ENCODE measurements around the gene CTPS1.

The CTPS1 gene

DNA sequence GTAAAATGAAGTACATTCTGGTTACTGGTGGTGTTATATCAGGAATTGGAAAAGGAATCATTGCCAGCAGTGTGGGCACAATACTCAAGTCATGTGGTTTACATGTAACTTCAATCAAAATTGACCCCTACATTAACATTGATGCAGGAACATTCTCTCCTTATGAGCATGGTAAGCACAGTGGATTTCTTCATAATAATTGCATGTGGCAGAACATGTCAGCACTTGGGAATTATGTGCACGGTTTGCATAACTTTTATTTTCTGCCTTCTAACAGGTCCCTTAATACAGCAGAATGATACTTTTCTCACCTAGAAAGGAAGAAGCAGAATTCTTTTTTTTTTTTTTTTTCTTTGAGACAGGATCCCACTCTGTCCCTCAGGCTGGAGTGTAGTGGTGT, 3.8 kb downstream of the CTPS1 start:
- Histone ChIP-seq H3K4me3 (ENCODE audit: insufficient read depth in 1 of 2, low read depth in 1 of 2, low read length in 2 of 2) (no peak overlapping the region), H3K18ac (ENCODE audit: low read depth in 1 of 2, low read length in 2 of 2) (no peak overlapping the region), H3K9me3 (ENCODE audit: control insufficient read depth, low read length) (no peaks in the 10 kb centered on the region), H2AK5ac (ENCODE audit: low read length, severe bottlenecking) (no peak overlapping the region), H3K27ac (ENCODE audit: low read length, poor library complexity, severe bottlenecking) (no peak overlapping the region), H3K79me1 (replicated peaks; ENCODE audit: low read length, poor library complexity, severe bottlenecking) (peaks cover 18% of the 10 kb centered on the region), H2BK15ac (ENCODE audit: low read depth, poor library complexity, severe bottlenecking) (no peak overlapping the region), H2BK120ac (ENCODE audit: low read depth, low read length) (no peak overlapping the region), H3K36me3 (ENCODE audit: control insufficient read depth in 1 of 2, insufficient read depth in 2 of 2, low read depth in 1 of 2, low read length in 2 of 2) (peaks cover 8 to 37% of the 10 kb centered on the region in 2 experiments), H4K8ac (ENCODE audit: low read length) (no peak overlapping the region), H3K4me1 (ENCODE audit: control insufficient read depth, insufficient read depth, low read depth, low read length) (peaks cover 29% of the 10 kb centered on the region), H3K14ac (ENCODE audit: low read length in 2 of 2) (no peak overlapping the region), H2BK12ac (ENCODE audit: low read length in 2 of 2) (no peak overlapping the region), H3K4me2 (ENCODE audit: low read length, poor library complexity, severe bottlenecking) (no peak overlapping the region), H2BK5ac (ENCODE audit: low read depth, low read length, poor library complexity, severe bottlenecking) (no peak overlapping the region), H3K27me3 (ENCODE audit: control insufficient read depth in 1 of 2, insufficient read depth in 1 of 2, low read length in 2 of 2) (no peaks in the 10 kb centered on the region), H3K9ac (ENCODE audit: low read length) (no peak overlapping the region), H2AFZ (ENCODE audit: low read depth, low read length) (no peak overlapping the region), H4K91ac (ENCODE audit: low read length) (no peak overlapping the region), H3K23ac (ENCODE audit: low read length in 2 of 2) (no peak overlapping the region), H3K4ac (ENCODE audit: low read depth in 1 of 2, low read length in 2 of 2) (no peak overlapping the region)
- DNase-seq: no peak
- 100% methylated on average over 1 of the region's 1 CpG for WGBS

DNA sequence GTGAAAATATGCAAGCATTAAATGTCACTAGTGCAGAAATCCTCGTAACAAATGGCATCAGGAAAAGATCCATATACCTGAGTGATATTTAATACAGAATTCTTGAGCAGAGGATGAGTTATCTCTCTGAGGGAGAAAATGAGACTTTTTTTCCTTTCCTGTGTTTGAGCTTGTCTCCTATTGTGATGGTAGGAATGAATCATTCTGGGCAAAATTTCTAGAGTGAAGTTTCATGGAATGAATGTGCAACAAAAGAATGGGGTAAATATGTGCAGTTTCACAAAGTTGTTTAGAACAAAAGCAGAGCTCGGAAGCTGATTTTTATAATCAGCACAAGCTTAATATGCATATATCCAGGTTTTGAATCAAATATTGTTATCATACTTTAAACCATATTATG, 4.6 kb downstream of the CTPS1 start:
- H3K36me3 ChIP-seq (ENCODE audit: control insufficient read depth in 1 of 2, insufficient read depth in 2 of 2, low read depth in 1 of 2, low read length in 2 of 2): peaks cover 11 to 45% of the 10 kb centered on the region in 2 experiments
- no peak overlapping the region for H2BK5ac ChIP-seq (ENCODE audit: low read depth, low read length, poor library complexity, severe bottlenecking)
- no peak overlapping the region for H3K4ac ChIP-seq (ENCODE audit: low read depth in 1 of 2, low read length in 2 of 2)
- no peak overlapping the region for H4K8ac ChIP-seq (ENCODE audit: low read length)
- peak overlapping the region; percentile 3 for H3K9ac ChIP-seq (ENCODE audit: low read length)
- H3K27me3 ChIP-seq (ENCODE audit: control insufficient read depth in 1 of 2, insufficient read depth in 1 of 2, low read length in 2 of 2): no peaks in the 10 kb centered on the region
- H3K4me2 ChIP-seq (ENCODE audit: low read length, poor library complexity, severe bottlenecking): no peak overlapping the region
- no peak overlapping the region for H3K27ac ChIP-seq (ENCODE audit: low read length, poor library complexity, severe bottlenecking)
- no peak overlapping the region for H4K91ac ChIP-seq (ENCODE audit: low read length)
- H2AFZ ChIP-seq (ENCODE audit: low read depth, low read length): no peak overlapping the region
- no peak overlapping the region for H2BK120ac ChIP-seq (ENCODE audit: low read depth, low read length)
- no peak overlapping the region for H3K14ac ChIP-seq (ENCODE audit: low read length in 2 of 2)
- DNase-seq: no peak
- peaks cover 26% of the 10 kb centered on the region for H3K4me1 ChIP-seq (ENCODE audit: control insufficient read depth, insufficient read depth, low read depth, low read length)
- no peak overlapping the region for H3K4me3 ChIP-seq (ENCODE audit: insufficient read depth in 1 of 2, low read depth in 1 of 2, low read length in 2 of 2)
- no peak overlapping the region for H3K18ac ChIP-seq (ENCODE audit: low read depth in 1 of 2, low read length in 2 of 2)
- no peak overlapping the region for H2BK15ac ChIP-seq (ENCODE audit: low read depth, poor library complexity, severe bottlenecking)
- no peak overlapping the region for H3K23ac ChIP-seq (ENCODE audit: low read length in 2 of 2)
- H2AK5ac ChIP-seq (ENCODE audit: low read length, severe bottlenecking): no peak overlapping the region
- WGBS: 100% methylated on average over 1 of the region's 2 CpGs
- no peaks in the 10 kb centered on the region for H3K9me3 ChIP-seq (ENCODE audit: control insufficient read depth, low read length)
- H3K79me1 ChIP-seq (replicated peaks; ENCODE audit: low read length, poor library complexity, severe bottlenecking): peaks cover 19% of the 10 kb centered on the region
- H2BK12ac ChIP-seq (ENCODE audit: low read length in 2 of 2): no peak overlapping the region

GRCh38 chr1:40984531-40984930, 5.0 kb downstream of the CTPS1 start:
- H2BK12ac ChIP-seq (ENCODE audit: low read length in 2 of 2): no peak overlapping the region
- WGBS: 99% methylated on average over 3 of the region's 4 CpGs
- no peak overlapping the region for H3K4me3 ChIP-seq (ENCODE audit: insufficient read depth in 1 of 2, low read depth in 1 of 2, low read length in 2 of 2)
- H3K79me1 ChIP-seq (replicated peaks; ENCODE audit: low read length, poor library complexity, severe bottlenecking): peaks cover 22% of the 10 kb centered on the region
- no peak overlapping the region for H2BK120ac ChIP-seq (ENCODE audit: low read depth, low read length)
- no peak overlapping the region for H2AK5ac ChIP-seq (ENCODE audit: low read length, severe bottlenecking)
- H3K14ac ChIP-seq (ENCODE audit: low read length in 2 of 2): no peak overlapping the region
- no peaks in the 10 kb centered on the region for H3K27me3 ChIP-seq (ENCODE audit: control insufficient read depth in 1 of 2, insufficient read depth in 1 of 2, low read length in 2 of 2)
- no peak overlapping the region for H3K4ac ChIP-seq (ENCODE audit: low read depth in 1 of 2, low read length in 2 of 2)
- H3K18ac ChIP-seq (ENCODE audit: low read depth in 1 of 2, low read length in 2 of 2): no peak overlapping the region
- no peak overlapping the region for H4K91ac ChIP-seq (ENCODE audit: low read length)
- no peak overlapping the region for H3K9ac ChIP-seq (ENCODE audit: low read length)
- no peak overlapping the region for H2BK5ac ChIP-seq (ENCODE audit: low read depth, low read length, poor library complexity, severe bottlenecking)
- peaks cover 23% of the 10 kb centered on the region for H3K4me1 ChIP-seq (ENCODE audit: control insufficient read depth, insufficient read depth, low read depth, low read length)
- H2BK15ac ChIP-seq (ENCODE audit: low read depth, poor library complexity, severe bottlenecking): no peak overlapping the region
- peaks cover 14 to 50% of the 10 kb centered on the region in 2 experiments for H3K36me3 ChIP-seq (ENCODE audit: control insufficient read depth in 1 of 2, insufficient read depth in 2 of 2, low read depth in 1 of 2, low read length in 2 of 2)
- H3K9me3 ChIP-seq (ENCODE audit: control insufficient read depth, low read length): no peaks in the 10 kb centered on the region
- no peak overlapping the region for H3K27ac ChIP-seq (ENCODE audit: low read length, poor library complexity, severe bottlenecking)
- no peak overlapping the region for H4K8ac ChIP-seq (ENCODE audit: low read length)
- H3K4me2 ChIP-seq (ENCODE audit: low read length, poor library complexity, severe bottlenecking): no peak overlapping the region
- H3K23ac ChIP-seq (ENCODE audit: low read length in 2 of 2): no peak overlapping the region
- no peak overlapping the region for H2AFZ ChIP-seq (ENCODE audit: low read depth, low read length)
- DNase-seq: no peak

DNA sequence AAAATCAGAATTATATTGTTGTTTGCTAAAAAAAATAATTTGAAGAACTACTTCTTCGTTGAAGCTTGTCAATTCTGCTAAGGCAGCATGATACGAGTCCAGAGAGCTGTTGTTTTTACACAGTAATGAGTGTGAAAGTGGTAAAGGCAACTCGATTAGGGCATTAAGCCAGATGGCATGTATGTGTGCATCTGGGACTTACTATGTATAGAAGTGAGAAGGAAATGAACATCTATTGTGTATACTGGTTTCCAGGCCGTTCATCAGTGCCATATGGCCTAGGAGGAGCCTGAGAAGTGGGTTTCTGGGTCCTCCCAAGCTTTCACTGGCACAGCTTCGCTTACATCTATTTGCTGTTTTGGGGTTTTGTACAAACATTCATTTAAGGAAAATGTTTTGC, 5.7 kb downstream of the CTPS1 start:
- H3K79me1 ChIP-seq (replicated peaks; ENCODE audit: low read length, poor library complexity, severe bottlenecking): peaks cover 26% of the 10 kb centered on the region
- no peaks in the 10 kb centered on the region for H3K9me3 ChIP-seq (ENCODE audit: control insufficient read depth, low read length)
- no peak overlapping the region for H4K91ac ChIP-seq (ENCODE audit: low read length)
- H3K36me3 ChIP-seq (ENCODE audit: control insufficient read depth in 1 of 2, insufficient read depth in 2 of 2, low read depth in 1 of 2, low read length in 2 of 2): peaks cover 14 to 56% of the 10 kb centered on the region in 2 experiments
- peaks cover 23% of the 10 kb centered on the region for H3K4me1 ChIP-seq (ENCODE audit: control insufficient read depth, insufficient read depth, low read depth, low read length)
- H2BK5ac ChIP-seq (ENCODE audit: low read depth, low read length, poor library complexity, severe bottlenecking): no peak overlapping the region
- no peak overlapping the region for H3K4me3 ChIP-seq (ENCODE audit: insufficient read depth in 1 of 2, low read depth in 1 of 2, low read length in 2 of 2)
- H3K23ac ChIP-seq (ENCODE audit: low read length in 2 of 2): no peak overlapping the region
- 94% methylated on average over 5 of the region's 5 CpGs for WGBS
- peak overlapping the region in 1 of 2 experiments; percentile 20 for H3K18ac ChIP-seq (ENCODE audit: low read depth in 1 of 2, low read length in 2 of 2)
- H3K4me2 ChIP-seq (ENCODE audit: low read length, poor library complexity, severe bottlenecking): no peak overlapping the region
- H3K27ac ChIP-seq (ENCODE audit: low read length, poor library complexity, severe bottlenecking): no peak overlapping the region
- H4K8ac ChIP-seq (ENCODE audit: low read length): no peak overlapping the region
- no peak for DNase-seq
- no peak overlapping the region for H2BK12ac ChIP-seq (ENCODE audit: low read length in 2 of 2)
- peak overlapping the region; percentile 1 for H3K9ac ChIP-seq (ENCODE audit: low read length)
- no peaks in the 10 kb centered on the region for H3K27me3 ChIP-seq (ENCODE audit: control insufficient read depth in 1 of 2, insufficient read depth in 1 of 2, low read length in 2 of 2)
- no peak overlapping the region for H2AFZ ChIP-seq (ENCODE audit: low read depth, low read length)
- H2AK5ac ChIP-seq (ENCODE audit: low read length, severe bottlenecking): no peak overlapping the region
- no peak overlapping the region for H2BK120ac ChIP-seq (ENCODE audit: low read depth, low read length)
- no peak overlapping the region for H3K4ac ChIP-seq (ENCODE audit: low read depth in 1 of 2, low read length in 2 of 2)
- no peak overlapping the region for H2BK15ac ChIP-seq (ENCODE audit: low read depth, poor library complexity, severe bottlenecking)
- no peak overlapping the region for H3K14ac ChIP-seq (ENCODE audit: low read length in 2 of 2)

Measured in mesenchymal stem cell (in vitro differentiated cells and primary cell).